WTC11 (cell line): Measurements from ENCODE around the gene ATG16L1. TPM values are rescaled to one million over a fixed set of nuclear protein-coding genes. Genes with fewer than 3 reads are reported as not detected.

Source experiments
- ATAC-seq: fragments of 200-7000 bp; cut with Tn5 transposase; 2 replicates; pipeline ENCODE4 v1.10.0; 2021; ENCODE audit warnings: mild to moderate bottlenecking, moderate library complexity
- CTCF ChIA-PET: fragments of 300-600 bp; sonication (Branson Sonifier 250); formaldehyde crosslinking; loops from one replicate; lab custom pipeline; 2021; ENCODE audit warnings: antibody characterized with exemption; lab: Charles Lee
- POLR2A ChIA-PET: fragments of 350-600 bp; sonication (Branson Sonifier 250); formaldehyde crosslinking; loops from one replicate; lab custom pipeline; 2021; ENCODE audit warnings: antibody characterized with exemption; lab: Charles Lee
- DNase-seq: peaks from one replicate; pipeline ENCODE4 v3.0.0; 2021; ENCODE audit warnings: low spot score
- H3K27ac Mint-ChIP-seq: 2 replicates; pipeline ENCODE4 v1.8.0; 2021; ENCODE audit warnings: mixed read lengths
- H3K27me3 Mint-ChIP-seq: 2 replicates; pipeline ENCODE4 v1.8.0; 2021; ENCODE audit warnings: low read depth, mild to moderate bottlenecking, moderate library complexity, mixed read lengths
- H3K36me3 Mint-ChIP-seq: 2 replicates; pipeline ENCODE4 v1.8.0; 2021; ENCODE audit warnings: mixed read lengths
- H3K4me1 Mint-ChIP-seq: 2 replicates; pipeline ENCODE4 v1.8.0; 2022; ENCODE audit warnings: mixed read lengths
- H3K4me3 Mint-ChIP-seq: 2 replicates; pipeline ENCODE4 v1.8.0; 2021; ENCODE audit warnings: mild to moderate bottlenecking, moderate library complexity, mixed read lengths
- H3K9me3 Mint-ChIP-seq: 2 replicates; pipeline ENCODE4 v1.8.0; 2021; ENCODE audit warnings: mixed read lengths
- ETV6 ChIP-seq: sonication (generic); formaldehyde crosslinking; IDR thresholded peaks from 2 replicates; pipeline ENCODE4 v1.8.1; 2022; ENCODE audit warnings: mild to moderate bottlenecking, missing genetic modification reagents
- GABPB1 ChIP-seq: sonication (generic); formaldehyde crosslinking; IDR thresholded peaks from 2 replicates; pipeline ENCODE4 v1.8.1; 2023; ENCODE audit warnings: mild to moderate bottlenecking, missing genetic modification reagents
- HMGA2 ChIP-seq: fragments of 250-450 bp; sonication (Bioruptor Pico); IDR thresholded peaks from 2 replicates; pipeline ENCODE4 v1.4.0; 2021; ENCODE audit warnings: mild to moderate bottlenecking, moderate library complexity
- IRF2 ChIP-seq: sonication (generic); formaldehyde crosslinking; IDR thresholded peaks from 2 replicates; pipeline ENCODE4 v1.8.0; 2022; ENCODE audit warnings: low read depth, missing genetic modification reagents, borderline replicate concordance
- NR1H2 ChIP-seq: sonication (generic); formaldehyde crosslinking; IDR thresholded peaks from 2 replicates; pipeline ENCODE4 v1.9.0; 2021; ENCODE audit warnings: mild to moderate bottlenecking, moderate library complexity, missing genetic modification reagents
- NR3C1 ChIP-seq: sonication (generic); formaldehyde crosslinking; conservative IDR thresholded peaks from 2 replicates; pipeline ENCODE4 v1.8.1; 2023; ENCODE audit warnings: low read depth, mild to moderate bottlenecking, missing genetic modification reagents
- SMAD3 ChIP-seq: sonication (generic); formaldehyde crosslinking; IDR thresholded peaks from 2 replicates; pipeline ENCODE4 v1.8.0; 2022; ENCODE audit warnings: missing genetic modification reagents, mild to moderate bottlenecking, borderline replicate concordance
- TEAD1 ChIP-seq: sonication (generic); formaldehyde crosslinking; IDR thresholded peaks from 2 replicates; pipeline ENCODE4 v1.8.0; 2022; ENCODE audit warnings: mild to moderate bottlenecking, missing genetic modification reagents
- total RNA-seq: library from RNA; stranded (reverse); gene quantifications from 3 replicates; pipeline ENCODE4 v1.2.3, GENCODE V29; 2021
- TF ChIP-seq, protein P1 (sequence below): sonication (generic); formaldehyde crosslinking; IDR thresholded peaks from 2 replicates; pipeline ENCODE4 v1.8.1; 2023; ENCODE audit warnings: mild to moderate bottlenecking, missing genetic modification reagents, borderline replicate concordance
- TF ChIP-seq, protein P2 (sequence below): sonication (generic); formaldehyde crosslinking; IDR thresholded peaks from 2 replicates; pipeline ENCODE4 v1.8.1; 2023; ENCODE audit warnings: mild to moderate bottlenecking, missing genetic modification reagents, moderate library complexity
- TF ChIP-seq, protein P3 (sequence below): fragments of 200-600 bp; IDR thresholded peaks from 2 replicates; pipeline ENCODE4 v1.8.0; 2022; ENCODE audit warnings: antibody characterized with exemption
- TF ChIP-seq, protein P4 (sequence below): sonication (generic); formaldehyde crosslinking; IDR thresholded peaks from 2 replicates; pipeline ENCODE4 v1.8.1; 2022; ENCODE audit warnings: mild to moderate bottlenecking, moderate library complexity, missing genetic modification reagents
- TF ChIP-seq, protein P5 (sequence below): sonication (generic); formaldehyde crosslinking; IDR thresholded peaks from 2 replicates; pipeline ENCODE4 v1.8.1; 2022; ENCODE audit warnings: missing genetic modification reagents, borderline replicate concordance
- TF ChIP-seq, protein P6 (sequence below): sonication (generic); formaldehyde crosslinking; IDR thresholded peaks from 2 replicates; pipeline ENCODE4 v1.8.0; 2023; ENCODE audit warnings: missing genetic modification reagents
- TF ChIP-seq, protein P7 (sequence below): sonication (generic); formaldehyde crosslinking; IDR thresholded peaks from 2 replicates; pipeline ENCODE4 v1.8.1; 2022; ENCODE audit warnings: mild to moderate bottlenecking, missing genetic modification reagents, moderate library complexity, borderline replicate concordance

The ATG16L1 gene
- total RNA-seq, 1 experiment from 2014 or later: 31.8 TPM

DNA sequence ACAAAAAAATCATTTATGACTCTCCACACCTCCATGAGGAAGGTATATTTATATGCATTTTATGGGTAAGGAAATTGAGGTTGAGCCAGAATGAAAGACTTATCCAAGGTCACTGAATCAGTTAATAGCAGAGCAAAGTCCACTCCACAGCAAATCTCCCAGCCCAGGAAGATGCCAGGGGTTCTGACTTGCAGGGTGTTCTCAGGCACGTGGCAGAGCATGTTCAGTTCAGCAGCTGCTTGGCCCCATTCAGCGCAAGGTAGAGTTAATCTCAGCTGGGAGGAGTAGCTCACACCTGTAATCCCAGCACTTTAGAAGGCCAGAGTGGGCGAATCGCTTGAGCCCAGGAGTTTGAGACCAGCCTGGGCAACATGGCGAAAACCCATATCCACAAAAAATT is 85.1 kb downstream of the ATG16L1 start:
- H3K4me1 Mint-ChIP-seq: no peaks in the 10 kb centered on the region
- no peaks in the 10 kb centered on the region for H3K36me3 Mint-ChIP-seq

More for the DNA sequence above, 85.1 kb downstream of the ATG16L1 start:
- no peak overlapping the region for H3K4me3 Mint-ChIP-seq
- TF ChIP-seq, protein P1, sequence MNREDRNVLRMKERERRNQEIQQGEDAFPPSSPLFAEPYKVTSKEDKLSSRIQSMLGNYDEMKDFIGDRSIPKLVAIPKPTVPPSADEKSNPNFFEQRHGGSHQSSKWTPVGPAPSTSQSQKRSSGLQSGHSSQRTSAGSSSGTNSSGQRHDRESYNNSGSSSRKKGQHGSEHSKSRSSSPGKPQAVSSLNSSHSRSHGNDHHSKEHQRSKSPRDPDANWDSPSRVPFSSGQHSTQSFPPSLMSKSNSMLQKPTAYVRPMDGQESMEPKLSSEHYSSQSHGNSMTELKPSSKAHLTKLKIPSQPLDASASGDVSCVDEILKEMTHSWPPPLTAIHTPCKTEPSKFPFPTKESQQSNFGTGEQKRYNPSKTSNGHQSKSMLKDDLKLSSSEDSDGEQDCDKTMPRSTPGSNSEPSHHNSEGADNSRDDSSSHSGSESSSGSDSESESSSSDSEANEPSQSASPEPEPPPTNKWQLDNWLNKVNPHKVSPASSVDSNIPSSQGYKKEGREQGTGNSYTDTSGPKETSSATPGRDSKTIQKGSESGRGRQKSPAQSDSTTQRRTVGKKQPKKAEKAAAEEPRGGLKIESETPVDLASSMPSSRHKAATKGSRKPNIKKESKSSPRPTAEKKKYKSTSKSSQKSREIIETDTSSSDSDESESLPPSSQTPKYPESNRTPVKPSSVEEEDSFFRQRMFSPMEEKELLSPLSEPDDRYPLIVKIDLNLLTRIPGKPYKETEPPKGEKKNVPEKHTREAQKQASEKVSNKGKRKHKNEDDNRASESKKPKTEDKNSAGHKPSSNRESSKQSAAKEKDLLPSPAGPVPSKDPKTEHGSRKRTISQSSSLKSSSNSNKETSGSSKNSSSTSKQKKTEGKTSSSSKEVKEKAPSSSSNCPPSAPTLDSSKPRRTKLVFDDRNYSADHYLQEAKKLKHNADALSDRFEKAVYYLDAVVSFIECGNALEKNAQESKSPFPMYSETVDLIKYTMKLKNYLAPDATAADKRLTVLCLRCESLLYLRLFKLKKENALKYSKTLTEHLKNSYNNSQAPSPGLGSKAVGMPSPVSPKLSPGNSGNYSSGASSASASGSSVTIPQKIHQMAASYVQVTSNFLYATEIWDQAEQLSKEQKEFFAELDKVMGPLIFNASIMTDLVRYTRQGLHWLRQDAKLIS (CRISPR knock-in tag): no peak
- no peak for TF ChIP-seq IRF2 (CRISPR knock-in tag)
- TF ChIP-seq, protein P2, sequence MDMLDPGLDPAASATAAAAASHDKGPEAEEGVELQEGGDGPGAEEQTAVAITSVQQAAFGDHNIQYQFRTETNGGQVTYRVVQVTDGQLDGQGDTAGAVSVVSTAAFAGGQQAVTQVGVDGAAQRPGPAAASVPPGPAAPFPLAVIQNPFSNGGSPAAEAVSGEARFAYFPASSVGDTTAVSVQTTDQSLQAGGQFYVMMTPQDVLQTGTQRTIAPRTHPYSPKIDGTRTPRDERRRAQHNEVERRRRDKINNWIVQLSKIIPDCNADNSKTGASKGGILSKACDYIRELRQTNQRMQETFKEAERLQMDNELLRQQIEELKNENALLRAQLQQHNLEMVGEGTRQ (CRISPR knock-in tag): no peak
- no peak for TF ChIP-seq SMAD3 (CRISPR knock-in tag)
- TF ChIP-seq GABPB1: no peak
- TF ChIP-seq, protein P3, sequence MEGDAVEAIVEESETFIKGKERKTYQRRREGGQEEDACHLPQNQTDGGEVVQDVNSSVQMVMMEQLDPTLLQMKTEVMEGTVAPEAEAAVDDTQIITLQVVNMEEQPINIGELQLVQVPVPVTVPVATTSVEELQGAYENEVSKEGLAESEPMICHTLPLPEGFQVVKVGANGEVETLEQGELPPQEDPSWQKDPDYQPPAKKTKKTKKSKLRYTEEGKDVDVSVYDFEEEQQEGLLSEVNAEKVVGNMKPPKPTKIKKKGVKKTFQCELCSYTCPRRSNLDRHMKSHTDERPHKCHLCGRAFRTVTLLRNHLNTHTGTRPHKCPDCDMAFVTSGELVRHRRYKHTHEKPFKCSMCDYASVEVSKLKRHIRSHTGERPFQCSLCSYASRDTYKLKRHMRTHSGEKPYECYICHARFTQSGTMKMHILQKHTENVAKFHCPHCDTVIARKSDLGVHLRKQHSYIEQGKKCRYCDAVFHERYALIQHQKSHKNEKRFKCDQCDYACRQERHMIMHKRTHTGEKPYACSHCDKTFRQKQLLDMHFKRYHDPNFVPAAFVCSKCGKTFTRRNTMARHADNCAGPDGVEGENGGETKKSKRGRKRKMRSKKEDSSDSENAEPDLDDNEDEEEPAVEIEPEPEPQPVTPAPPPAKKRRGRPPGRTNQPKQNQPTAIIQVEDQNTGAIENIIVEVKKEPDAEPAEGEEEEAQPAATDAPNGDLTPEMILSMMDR: no peak
- no peak for TF ChIP-seq NR3C1 (CRISPR knock-in tag)
- TF ChIP-seq, protein P4, sequence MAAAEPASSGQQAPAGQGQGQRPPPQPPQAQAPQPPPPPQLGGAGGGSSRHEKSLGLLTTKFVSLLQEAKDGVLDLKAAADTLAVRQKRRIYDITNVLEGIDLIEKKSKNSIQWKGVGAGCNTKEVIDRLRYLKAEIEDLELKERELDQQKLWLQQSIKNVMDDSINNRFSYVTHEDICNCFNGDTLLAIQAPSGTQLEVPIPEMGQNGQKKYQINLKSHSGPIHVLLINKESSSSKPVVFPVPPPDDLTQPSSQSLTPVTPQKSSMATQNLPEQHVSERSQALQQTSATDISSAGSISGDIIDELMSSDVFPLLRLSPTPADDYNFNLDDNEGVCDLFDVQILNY: no peak
- no peak for TF ChIP-seq HMGA2 (CRISPR knock-in tag)
- TF ChIP-seq TEAD1: no peak
- TF ChIP-seq NR1H2: no peak
- TF ChIP-seq ETV6 (CRISPR knock-in tag): no peak
- TF ChIP-seq, protein P5, sequence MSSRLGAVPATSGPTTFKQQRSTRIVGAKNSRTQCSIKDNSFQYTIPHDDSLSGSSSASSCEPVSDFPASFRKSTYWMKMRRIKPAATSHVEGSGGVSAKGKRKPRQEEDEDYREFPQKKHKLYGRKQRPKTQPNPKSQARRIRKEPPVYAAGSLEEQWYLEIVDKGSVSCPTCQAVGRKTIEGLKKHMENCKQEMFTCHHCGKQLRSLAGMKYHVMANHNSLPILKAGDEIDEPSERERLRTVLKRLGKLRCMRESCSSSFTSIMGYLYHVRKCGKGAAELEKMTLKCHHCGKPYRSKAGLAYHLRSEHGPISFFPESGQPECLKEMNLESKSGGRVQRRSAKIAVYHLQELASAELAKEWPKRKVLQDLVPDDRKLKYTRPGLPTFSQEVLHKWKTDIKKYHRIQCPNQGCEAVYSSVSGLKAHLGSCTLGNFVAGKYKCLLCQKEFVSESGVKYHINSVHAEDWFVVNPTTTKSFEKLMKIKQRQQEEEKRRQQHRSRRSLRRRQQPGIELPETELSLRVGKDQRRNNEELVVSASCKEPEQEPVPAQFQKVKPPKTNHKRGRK (CRISPR knock-in tag): no peak
- TF ChIP-seq, protein P6, sequence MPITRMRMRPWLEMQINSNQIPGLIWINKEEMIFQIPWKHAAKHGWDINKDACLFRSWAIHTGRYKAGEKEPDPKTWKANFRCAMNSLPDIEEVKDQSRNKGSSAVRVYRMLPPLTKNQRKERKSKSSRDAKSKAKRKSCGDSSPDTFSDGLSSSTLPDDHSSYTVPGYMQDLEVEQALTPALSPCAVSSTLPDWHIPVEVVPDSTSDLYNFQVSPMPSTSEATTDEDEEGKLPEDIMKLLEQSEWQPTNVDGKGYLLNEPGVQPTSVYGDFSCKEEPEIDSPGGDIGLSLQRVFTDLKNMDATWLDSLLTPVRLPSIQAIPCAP (CRISPR knock-in tag): no peak
- TF ChIP-seq, protein P7, sequence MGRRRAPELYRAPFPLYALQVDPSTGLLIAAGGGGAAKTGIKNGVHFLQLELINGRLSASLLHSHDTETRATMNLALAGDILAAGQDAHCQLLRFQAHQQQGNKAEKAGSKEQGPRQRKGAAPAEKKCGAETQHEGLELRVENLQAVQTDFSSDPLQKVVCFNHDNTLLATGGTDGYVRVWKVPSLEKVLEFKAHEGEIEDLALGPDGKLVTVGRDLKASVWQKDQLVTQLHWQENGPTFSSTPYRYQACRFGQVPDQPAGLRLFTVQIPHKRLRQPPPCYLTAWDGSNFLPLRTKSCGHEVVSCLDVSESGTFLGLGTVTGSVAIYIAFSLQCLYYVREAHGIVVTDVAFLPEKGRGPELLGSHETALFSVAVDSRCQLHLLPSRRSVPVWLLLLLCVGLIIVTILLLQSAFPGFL (CRISPR knock-in tag): no peak
- H3K9me3 Mint-ChIP-seq: peaks cover 5% of the 10 kb centered on the region
- DNase-seq (no peak), ATAC-seq (no peak)
- CTCF ChIA-PET: no interaction called here
- H3K27ac Mint-ChIP-seq: no peak overlapping the region
- POLR2A ChIA-PET: no interaction called here
- peaks cover 20% of the 10 kb centered on the region for H3K27me3 Mint-ChIP-seq
